NOMO-1 treated with DMSO at 0.1 percent for 48 hours (cell line): ENCODE measurements around the gene ZNF334.

Experiments used
- DNase-seq: peaks from one replicate; lab custom pipeline; 2025; ENCODE audit not compliant: unreplicated experiment; lab: John Stamatoyannopoulos, UW

The ZNF334 gene

GRCh38 chr20:46512943-46513844 lies at the start of gene ZNF334:
Gene ZNF334, minus strand, starts transcription at chr20:46513559. Its CDS starts 1,457 bp downstream, at chr20:46512102.
- DNase-seq, result peak; percentile 65

GRCh38 chr20:46562373-46563169 lies 49.2 kb upstream of the ZNF334 start:
- DNase-seq, result peak; percentile 60

- DNase-seq, result no peak
These were observed 48.6 kb upstream of the ZNF334 start for GRCh38 chr20:46562009-46562372.

- no peak for DNase-seq
These were observed 46.5 kb upstream of the ZNF334 start for GRCh38 chr20:46559685-46560440.

- no peak for DNase-seq
These were observed 45.6 kb upstream of the ZNF334 start for GRCh38 chr20:46559001-46559400.

- DNase-seq, result no peak
These were observed 45.2 kb upstream of the ZNF334 start for GRCh38 chr20:46558511-46558959.

- DNase-seq, result no peak
These were observed 44.0 kb upstream of the ZNF334 start for GRCh38 chr20:46557231-46557956.

- DNase-seq, result no peak
These were observed 42.1 kb upstream of the ZNF334 start for GRCh38 chr20:46555370-46555956.

- no peak for DNase-seq
These were observed 41.5 kb upstream of the ZNF334 start for GRCh38 chr20:46554828-46555227.

- no peak for DNase-seq
These were observed 40.6 kb upstream of the ZNF334 start for GRCh38 chr20:46553926-46554325.

- DNase-seq, result peak; percentile 89
These were observed 39.4 kb upstream of the ZNF334 start for GRCh38 chr20:46552460-46553420.

GRCh38 chr20:46551522-46552381 lies 38.4 kb upstream of the ZNF334 start:
- peak; percentile 25 for DNase-seq

GRCh38 chr20:46550461-46550860 lies 37.1 kb upstream of the ZNF334 start, which contains the start of gene OCSTAMP:
Gene OCSTAMP, minus strand, starts transcription at chr20:46550654. Its CDS starts 94 bp downstream, at chr20:46550560.
- DNase-seq, result peak; percentile 15

GRCh38 chr20:46549188-46549972 lies 36.0 kb upstream of the ZNF334 start:
- no peak for DNase-seq

- no peak for DNase-seq
These were observed 35.3 kb upstream of the ZNF334 start for GRCh38 chr20:46548688-46549087.

GRCh38 chr20:46547995-46548394 lies 34.6 kb upstream of the ZNF334 start:
- no peak for DNase-seq

GRCh38 chr20:46546936-46547335 lies 33.6 kb upstream of the ZNF334 start:
- DNase-seq, result no peak
